VCaP (cell line): Measurements from ENCODE around the gene UBE2V1.

Source experiments
- H3K27ac ChIP-seq: fragments of 450-650 bp; 2 replicates; pipeline ENCODE4 v1.5.1; 2017
- CTCF ChIP-seq: fragments of 450-650 bp; conservative IDR thresholded peaks from 2 replicates; pipeline ENCODE4 v1.5.1; 2017; ENCODE audit warnings: mild to moderate bottlenecking, moderate library complexity

Gene UBE2V1

GRCh38 chr20:50149481-50150254, 36.7 kb upstream of the UBE2V1 start:
- no peak for TF ChIP-seq CTCF
- peak overlapping the region; percentile 88 for H3K27ac ChIP-seq

GRCh38 chr20:50146732-50147662, 34.0 kb upstream of the UBE2V1 start:
- H3K27ac ChIP-seq = peak overlapping the region; percentile 62

GRCh38 chr20:50146214-50146613, 33.3 kb upstream of the UBE2V1 start:
- peak overlapping the region; percentile 62 for H3K27ac ChIP-seq
- TF ChIP-seq CTCF = no peak

More at GRCh38 chr20:50146732-50147662, 34.0 kb upstream of the UBE2V1 start:
- TF ChIP-seq CTCF = no peak

GRCh38 chr20:50145566-50145965, 32.6 kb upstream of the UBE2V1 start:
- peak overlapping the region; percentile 62; the same call in 1 of the 2 replicates for H3K27ac ChIP-seq
- TF ChIP-seq CTCF = no peak

GRCh38 chr20:50144362-50144761, 31.4 kb upstream of the UBE2V1 start:
- no peak for TF ChIP-seq CTCF
- H3K27ac ChIP-seq = peak overlapping the region; percentile 75

- peak overlapping the region; percentile 75 for H3K27ac ChIP-seq
- TF ChIP-seq CTCF = no peak
These were observed 29.9 kb upstream of the UBE2V1 start for GRCh38 chr20:50142812-50143211.

GRCh38 chr20:50141811-50142561, 29.0 kb upstream of the UBE2V1 start:
- no peak for TF ChIP-seq CTCF
- H3K27ac ChIP-seq = peak overlapping the region; percentile 75
